Activated CD4-positive, alpha-beta memory T cell treated with anti-CD3 and anti-CD28 coated beads for 36 hours (primary cell): Measurements from ENCODE around the gene NEK11. TPM values are rescaled to one million over a fixed set of nuclear protein-coding genes. Genes with fewer than 3 reads are reported as not detected.

Experiments used
- CTCF ChIA-PET: fragments of 350-600 bp; sonication (Branson Sonifier 250); formaldehyde crosslinking; loops from one replicate; lab custom pipeline; 2021; ENCODE audit warnings: antibody characterized with exemption, inconsistent platforms; lab: Charles Lee
- POLR2A ChIA-PET: fragments of 350-600 bp; sonication (Branson Sonifier 250); formaldehyde crosslinking; loops from one replicate; lab custom pipeline; 2021; ENCODE audit warnings: antibody characterized with exemption; lab: Charles Lee
- DNase-seq: peaks from one replicate; pipeline ENCODE4 v3.0.0-alpha.2; 2020
- H3K27ac Mint-ChIP-seq: one replicate; pipeline ENCODE4 v1.8.0; 2021; ENCODE audit warnings: mixed read lengths
- H3K27me3 Mint-ChIP-seq: one replicate; pipeline ENCODE4 v1.8.0; 2021; ENCODE audit warnings: mixed read lengths
- H3K36me3 Mint-ChIP-seq: one replicate; pipeline ENCODE4 v1.8.0; 2021; ENCODE audit warnings: mixed read lengths
- H3K4me1 Mint-ChIP-seq: one replicate; pipeline ENCODE4 v1.8.0; 2021; ENCODE audit warnings: low read depth, mixed read lengths
- H3K4me3 Mint-ChIP-seq: one replicate; pipeline ENCODE4 v1.8.0; 2021; ENCODE audit warnings: mild to moderate bottlenecking, mixed read lengths
- H3K9me3 Mint-ChIP-seq: one replicate; pipeline ENCODE4 v1.8.0; 2021; ENCODE audit warnings: mixed read lengths
- intact Hi-C: fragments of 100-400 bp; cut with micrococcal nuclease; formaldehyde crosslinking; loops from one replicate; pipeline ENCODE4 v1.15.1; 2023
- total RNA-seq, 2 experiments: library from RNA; stranded (reverse); gene quantifications; one replicate each; pipeline ENCODE4 v1.2.3, GENCODE V29; 2021

The NEK11 gene
- total RNA-seq, 2 experiments from 2014 or later, result 1.2 to 1.3 TPM

GRCh38 chr3:131216801-131217200 lies 190.1 kb downstream of the NEK11 start:
- DNase-seq, result no peak
- H3K36me3 Mint-ChIP-seq, result no peaks in the 10 kb centered on the region
- no peaks in the 10 kb centered on the region for H3K9me3 Mint-ChIP-seq
- CTCF ChIA-PET, result no interaction called here
- POLR2A ChIA-PET, result no interaction called here
- H3K27ac Mint-ChIP-seq, result no peak overlapping the region
- no peaks in the 10 kb centered on the region for H3K27me3 Mint-ChIP-seq
- intact Hi-C loops, result no loop called here
- no peak overlapping the region for H3K4me3 Mint-ChIP-seq
- H3K4me1 Mint-ChIP-seq, result no peaks in the 10 kb centered on the region

- H3K4me3 Mint-ChIP-seq, result no peak overlapping the region
- intact Hi-C loops, result no loop called here
- ChIA-PET POLR2A (no interaction called here), CTCF (no interaction called here)
- no peaks in the 10 kb centered on the region for H3K36me3 Mint-ChIP-seq
- no peaks in the 10 kb centered on the region for H3K4me1 Mint-ChIP-seq
- no peak for DNase-seq
- no peaks in the 10 kb centered on the region for H3K27me3 Mint-ChIP-seq
- H3K9me3 Mint-ChIP-seq, result no peaks in the 10 kb centered on the region
- H3K27ac Mint-ChIP-seq, result no peak overlapping the region
Observed at GRCh38 chr3:131217296-131217741, 190.6 kb downstream of the NEK11 start.

GRCh38 chr3:131218196-131218595 lies 191.5 kb downstream of the NEK11 start:
- Mint-ChIP-seq H3K27me3 (no peaks in the 10 kb centered on the region), H3K9me3 (no peaks in the 10 kb centered on the region), H3K36me3 (no peaks in the 10 kb centered on the region), H3K27ac (no peak overlapping the region), H3K4me3 (no peak overlapping the region), H3K4me1 (no peaks in the 10 kb centered on the region)
- intact Hi-C loops, result no loop called here
- CTCF ChIA-PET, result no interaction called here
- no peak for DNase-seq
- POLR2A ChIA-PET, result no interaction called here

- CTCF ChIA-PET, result no interaction called here
- POLR2A ChIA-PET, result no interaction called here
- Mint-ChIP-seq H3K4me1 (peaks cover 4% of the 10 kb centered on the region), H3K27me3 (no peaks in the 10 kb centered on the region), H3K27ac (no peak overlapping the region), H3K4me3 (no peak overlapping the region), H3K9me3 (no peaks in the 10 kb centered on the region), H3K36me3 (no peaks in the 10 kb centered on the region)
- DNase-seq, result no peak
- intact Hi-C loops, result no loop called here
Observed at GRCh38 chr3:131221731-131222130, 195.1 kb downstream of the NEK11 start.

- Mint-ChIP-seq H3K36me3 (no peaks in the 10 kb centered on the region), H3K27ac (no peak overlapping the region), H3K4me1 (peaks cover 4% of the 10 kb centered on the region), H3K27me3 (no peaks in the 10 kb centered on the region), H3K4me3 (no peak overlapping the region), H3K9me3 (no peaks in the 10 kb centered on the region)
- no peak for DNase-seq
- ChIA-PET POLR2A (no interaction called here), CTCF (no interaction called here)
- intact Hi-C loops, result no loop called here
Observed at GRCh38 chr3:131222599-131222998, 195.9 kb downstream of the NEK11 start.

GRCh38 chr3:131223373-131224289 lies 197.0 kb downstream of the NEK11 start:
- H3K27me3 Mint-ChIP-seq, result no peaks in the 10 kb centered on the region
- H3K9me3 Mint-ChIP-seq, result no peaks in the 10 kb centered on the region
- no peak overlapping the region for H3K27ac Mint-ChIP-seq
- POLR2A ChIA-PET, result no interaction called here
- H3K4me1 Mint-ChIP-seq, result peaks cover 4% of the 10 kb centered on the region
- H3K36me3 Mint-ChIP-seq, result no peaks in the 10 kb centered on the region
- intact Hi-C loops, result no loop called here
- CTCF ChIA-PET, result no interaction called here
- DNase-seq, result no peak
- H3K4me3 Mint-ChIP-seq, result no peak overlapping the region

GRCh38 chr3:131224886-131225550 lies 198.3 kb downstream of the NEK11 start:
- Mint-ChIP-seq H3K4me3 (no peak overlapping the region), H3K27ac (no peak overlapping the region), H3K36me3 (no peaks in the 10 kb centered on the region), H3K4me1 (peaks cover 4% of the 10 kb centered on the region), H3K27me3 (no peaks in the 10 kb centered on the region), H3K9me3 (no peaks in the 10 kb centered on the region)
- intact Hi-C loops, result no loop called here
- DNase-seq, result no peak
- POLR2A ChIA-PET, result no interaction called here
- CTCF ChIA-PET, result no interaction called here

- no peaks in the 10 kb centered on the region for H3K36me3 Mint-ChIP-seq
- H3K27me3 Mint-ChIP-seq, result no peaks in the 10 kb centered on the region
- no peak overlapping the region for H3K4me3 Mint-ChIP-seq
- peaks cover 1% of the 10 kb centered on the region for H3K4me1 Mint-ChIP-seq
- no peak for DNase-seq
- CTCF ChIA-PET, result no interaction called here
- H3K9me3 Mint-ChIP-seq, result no peaks in the 10 kb centered on the region
- POLR2A ChIA-PET, result no interaction called here
- no peak overlapping the region for H3K27ac Mint-ChIP-seq
- intact Hi-C loops, result no loop called here
Observed at GRCh38 chr3:131228522-131228921, 201.8 kb downstream of the NEK11 start.

GRCh38 chr3:131231710-131232389 lies 205.2 kb downstream of the NEK11 start:
- no peak for DNase-seq
- CTCF ChIA-PET, result no interaction called here
- Mint-ChIP-seq H3K9me3 (no peaks in the 10 kb centered on the region), H3K4me1 (no peaks in the 10 kb centered on the region), H3K36me3 (no peaks in the 10 kb centered on the region), H3K4me3 (no peak overlapping the region), H3K27ac (no peak overlapping the region), H3K27me3 (no peaks in the 10 kb centered on the region)
- POLR2A ChIA-PET, result no interaction called here
- intact Hi-C loops, result no loop called here

- intact Hi-C loops, result no loop called here
Observed at GRCh38 chr3:131232711-131233267, 206.1 kb downstream of the NEK11 start.

GRCh38 chr3:131233900-131234668 lies 207.4 kb downstream of the NEK11 start:
- DNase-seq, result no peak
- intact Hi-C loops, result no loop called here
- no peak overlapping the region for H3K27ac Mint-ChIP-seq
- POLR2A ChIA-PET, result no interaction called here
- H3K4me3 Mint-ChIP-seq, result no peak overlapping the region
- CTCF ChIA-PET, result no interaction called here
- no peaks in the 10 kb centered on the region for H3K9me3 Mint-ChIP-seq
- H3K4me1 Mint-ChIP-seq, result no peaks in the 10 kb centered on the region
- H3K36me3 Mint-ChIP-seq, result no peaks in the 10 kb centered on the region
- no peaks in the 10 kb centered on the region for H3K27me3 Mint-ChIP-seq

More at GRCh38 chr3:131232711-131233267, 206.1 kb downstream of the NEK11 start:
- ChIA-PET POLR2A (no interaction called here), CTCF (no interaction called here)
- no peaks in the 10 kb centered on the region for H3K36me3 Mint-ChIP-seq
- no peak overlapping the region for H3K4me3 Mint-ChIP-seq
- DNase-seq, result no peak
- H3K27ac Mint-ChIP-seq, result no peak overlapping the region
- H3K27me3 Mint-ChIP-seq, result no peaks in the 10 kb centered on the region
- H3K4me1 Mint-ChIP-seq, result no peaks in the 10 kb centered on the region
- H3K9me3 Mint-ChIP-seq, result no peaks in the 10 kb centered on the region
